NOMO-1 treated with DMSO at 0.1 percent for 48 hours (cell line): ENCODE data around the gene HEXD.
"Not testable (repeated sequence)": the region's sequence is repeated elsewhere in the genome, so short reads cannot be mapped to it uniquely, and the experiment has no call there.

Experiments used
- DNase-seq: peaks from one replicate; lab custom pipeline; 2025; ENCODE audit not compliant: unreplicated experiment; lab: John Stamatoyannopoulos, UW

The HEXD gene

GRCh38 chr17:82439829-82440365 is 21.8 kb downstream of the HEXD start:
- DNase-seq: no peak

DNA sequence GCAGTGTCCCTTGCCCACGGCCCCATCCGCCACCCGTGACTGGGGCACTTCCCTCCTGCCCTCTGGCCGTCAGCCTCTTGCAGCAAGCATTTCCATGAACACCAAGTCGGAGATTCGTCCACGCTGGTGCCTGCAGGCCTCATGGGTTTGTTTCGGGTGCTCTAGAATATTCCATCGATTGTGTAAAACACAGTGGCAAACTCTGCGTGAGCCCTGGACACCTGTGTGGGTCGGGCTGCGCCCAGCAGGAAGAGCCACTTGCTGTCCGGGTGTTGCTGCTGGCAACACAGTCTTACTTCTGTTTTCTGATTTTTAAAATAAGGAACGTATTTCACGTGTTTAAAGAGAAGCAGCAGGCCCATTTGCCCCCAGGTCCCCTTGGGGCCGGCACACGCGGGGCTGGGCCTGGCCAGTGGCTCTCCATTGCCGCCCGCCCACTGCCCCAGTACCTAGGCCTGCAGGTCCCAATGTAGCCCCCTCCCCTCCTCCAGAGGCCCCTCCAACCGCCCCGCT is 22.4 kb downstream of the HEXD start:
- peak; percentile 69 for DNase-seq

DNA sequence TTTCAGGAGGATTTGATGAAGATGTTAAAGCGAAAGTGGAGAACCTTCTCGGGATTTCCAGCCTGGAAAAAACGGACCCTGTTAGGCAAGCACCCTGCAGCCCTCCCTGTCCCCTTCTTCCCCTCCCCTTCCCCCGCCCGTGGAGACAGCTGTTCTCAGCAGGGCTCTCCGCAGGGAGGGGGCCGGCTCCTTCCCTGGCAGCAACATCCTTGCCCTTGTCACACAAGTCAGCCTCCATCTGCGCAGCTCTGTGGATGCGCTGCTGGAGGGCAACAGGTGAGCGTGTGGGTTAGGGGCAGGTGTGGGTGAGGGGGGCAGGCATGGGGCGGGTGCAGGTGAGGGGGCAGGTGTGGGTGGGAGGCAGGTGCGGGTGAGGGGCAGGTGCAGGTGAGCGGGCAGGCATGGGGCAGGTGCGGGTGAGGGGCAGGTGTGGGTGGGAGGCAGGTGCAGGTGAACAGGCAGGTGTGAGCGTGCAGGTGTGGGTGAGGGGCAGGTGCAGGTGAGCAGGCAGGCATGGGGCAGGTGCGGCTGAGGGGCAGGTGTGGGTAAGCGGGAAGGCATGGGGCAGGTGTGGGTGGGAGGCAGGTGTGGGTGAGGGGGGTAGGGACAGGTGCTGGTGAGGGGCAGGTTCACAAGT is 23.0 kb downstream of the HEXD start:
- no peak for DNase-seq

DNA sequence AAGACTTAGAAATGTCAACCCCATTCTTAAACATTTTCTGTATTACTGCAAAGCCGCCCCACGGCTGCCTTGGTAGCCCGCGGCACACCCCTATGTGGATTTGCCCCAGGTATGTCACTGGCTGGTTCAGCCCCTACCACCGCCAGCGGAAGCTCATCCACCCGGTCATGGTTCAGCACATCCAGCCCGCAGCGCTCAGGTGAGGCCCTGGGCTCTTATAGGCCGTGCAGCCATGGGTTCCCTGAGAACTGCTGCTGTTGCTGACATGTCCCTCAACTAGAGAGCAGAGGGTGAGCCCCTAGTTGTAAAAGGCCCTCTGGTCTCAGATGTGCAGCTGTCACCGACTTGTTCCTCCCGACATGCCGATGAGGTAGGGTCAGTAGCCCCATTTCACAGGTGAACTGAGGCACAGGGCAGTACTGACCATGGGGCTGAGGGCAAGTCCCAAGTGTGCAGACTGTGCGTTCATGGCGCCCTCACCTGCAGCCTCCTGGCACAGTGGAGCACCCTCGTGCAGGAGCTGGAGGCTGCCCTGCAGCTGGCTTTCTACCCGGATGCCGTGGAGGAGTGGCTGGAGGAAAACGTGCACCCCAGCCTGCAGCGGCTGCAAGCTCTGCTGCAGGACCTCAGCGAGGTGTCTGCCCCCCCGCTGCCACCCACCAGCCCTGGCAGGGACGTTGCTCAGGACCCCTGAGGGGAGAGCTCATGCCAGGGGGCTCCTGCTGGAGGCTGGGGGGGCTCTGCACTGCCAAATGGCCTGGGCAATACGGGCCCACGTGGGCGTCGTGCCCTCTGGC is 23.7 kb downstream of the HEXD start:
- no peak for DNase-seq

DNA sequence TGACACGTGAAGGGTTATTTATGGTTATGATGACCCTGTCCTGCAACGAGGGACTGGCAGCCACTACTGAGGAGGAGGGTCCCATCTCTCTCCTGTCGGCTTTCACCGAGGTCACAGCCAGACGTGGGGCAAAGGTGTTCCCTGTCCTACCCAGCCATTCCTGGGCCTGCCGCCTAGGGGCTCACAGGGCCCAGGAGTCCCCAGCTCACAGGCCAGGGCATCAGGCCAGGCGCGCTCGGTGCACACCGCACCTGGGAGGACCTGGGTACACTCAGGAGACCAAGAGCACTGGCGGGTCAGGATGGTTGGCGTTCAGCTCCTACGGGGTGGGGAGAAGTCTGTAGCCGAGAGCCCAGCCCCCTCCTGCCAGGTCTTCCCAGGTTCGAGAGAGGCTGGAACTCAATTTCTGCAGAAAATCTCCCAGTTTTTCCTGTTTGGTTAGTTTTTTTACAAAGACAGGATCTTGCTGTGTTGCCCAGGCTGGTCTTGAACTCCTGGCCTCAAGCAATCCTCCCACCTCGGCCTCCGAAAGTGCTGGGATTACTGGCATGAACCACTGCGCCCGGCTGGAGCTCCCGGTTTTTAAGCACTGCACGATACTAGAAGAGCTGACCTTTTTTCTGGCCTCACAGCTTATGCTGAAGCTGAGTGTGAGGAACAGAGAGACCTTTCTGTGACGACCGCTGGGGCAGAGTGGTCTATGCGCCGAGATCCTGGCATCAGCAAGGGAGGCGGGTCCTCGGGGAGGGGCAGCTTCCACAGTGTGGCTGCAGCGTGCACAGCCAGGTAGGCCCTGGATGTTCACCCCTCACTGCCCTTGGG is 24.7 kb downstream of the HEXD start:
- no peak for DNase-seq

DNA sequence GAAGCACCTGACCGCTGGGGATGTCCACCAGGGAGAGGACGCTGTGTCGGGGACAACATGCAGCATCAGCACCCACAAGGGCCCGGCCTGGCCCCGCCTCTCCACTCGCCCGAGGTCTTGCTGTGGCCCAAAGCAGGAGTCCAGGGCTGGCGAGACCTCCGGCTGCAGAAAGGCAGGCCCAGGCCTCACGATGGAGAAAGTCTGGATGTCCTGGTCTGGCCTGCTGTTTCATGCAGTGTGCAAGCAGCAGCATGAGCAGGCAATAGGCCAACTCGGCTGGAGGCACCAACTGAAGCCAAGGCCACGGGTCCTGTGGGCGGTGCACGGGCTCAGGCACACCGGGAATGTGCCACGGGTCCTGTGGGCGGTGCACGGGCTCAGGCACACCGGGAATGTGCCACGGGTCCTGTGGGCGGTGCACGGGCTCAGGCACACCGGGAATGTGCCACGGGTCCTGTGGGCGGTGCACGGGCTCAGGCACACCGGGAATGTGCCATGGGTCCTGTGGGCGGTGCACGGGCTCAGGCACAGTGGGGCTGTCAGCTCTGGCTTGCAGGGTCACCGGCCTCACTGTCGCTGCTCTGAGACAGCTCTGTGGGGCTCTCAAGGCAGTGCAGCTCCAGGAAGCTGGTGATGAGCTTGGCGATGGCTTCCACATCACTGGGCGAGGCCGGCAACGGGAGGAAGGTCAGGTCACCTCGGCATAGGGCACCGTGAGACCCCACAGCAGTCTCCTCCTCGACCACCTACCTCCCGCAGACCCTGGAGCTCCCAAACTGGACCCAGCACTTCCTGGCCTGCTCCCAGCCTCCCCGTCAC is 25.5 kb downstream of the HEXD start:
- no peak for DNase-seq

DNA sequence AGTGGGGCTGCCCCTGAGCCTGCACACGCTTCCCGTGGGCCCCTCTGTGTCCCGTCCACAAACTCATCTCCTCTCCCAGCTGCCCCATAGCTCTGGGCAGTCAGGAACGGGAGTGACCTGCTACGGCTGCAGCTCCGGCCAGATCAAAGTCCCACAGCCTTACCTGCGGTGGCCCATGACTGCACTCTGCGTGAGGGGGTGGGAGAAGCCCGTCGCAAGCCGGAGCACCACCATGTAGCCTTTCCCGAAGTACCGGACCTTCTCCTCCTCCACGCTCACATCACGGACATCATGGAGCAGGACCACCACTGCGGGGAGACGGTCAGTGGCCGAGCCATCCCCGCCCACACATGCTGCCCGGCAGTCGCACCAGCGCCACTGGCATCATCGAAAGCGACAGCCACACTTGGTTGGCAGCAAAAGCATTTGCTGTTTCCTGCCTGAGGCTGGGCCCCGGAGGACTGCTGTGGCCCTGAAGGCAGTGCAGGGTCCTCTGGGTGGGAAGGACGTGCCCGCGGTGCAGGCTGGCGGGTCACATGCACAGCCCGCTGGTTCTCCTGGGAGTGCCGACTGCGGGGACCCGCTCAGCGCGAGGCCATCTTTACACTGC is 26.2 kb downstream of the HEXD start:
- no peak for DNase-seq

- DNase-seq: no peak
Observed at GRCh38 chr17:82444941-82445521, 26.9 kb downstream of the HEXD start.

DNA sequence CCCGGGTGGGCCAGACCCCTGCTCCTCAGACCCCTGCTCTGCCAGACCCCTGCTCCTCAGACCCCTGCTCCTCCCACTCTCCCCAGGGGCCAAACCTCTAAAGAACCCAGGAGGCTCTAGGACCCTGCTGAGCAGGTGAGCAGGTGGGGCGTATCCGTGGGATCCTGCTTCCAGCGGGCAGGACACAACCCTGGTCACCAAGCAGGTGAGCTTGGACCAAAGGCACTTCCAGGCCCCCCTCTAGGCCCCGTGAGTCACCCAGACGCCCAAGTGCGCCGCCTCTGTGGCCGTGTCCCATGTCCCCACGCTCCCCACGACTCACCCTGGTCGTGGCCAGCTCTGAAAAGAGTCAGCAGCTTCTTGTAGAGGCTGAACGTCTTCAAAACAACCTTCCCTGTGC is 27.4 kb downstream of the HEXD start:
- DNase-seq: no peak

DNA sequence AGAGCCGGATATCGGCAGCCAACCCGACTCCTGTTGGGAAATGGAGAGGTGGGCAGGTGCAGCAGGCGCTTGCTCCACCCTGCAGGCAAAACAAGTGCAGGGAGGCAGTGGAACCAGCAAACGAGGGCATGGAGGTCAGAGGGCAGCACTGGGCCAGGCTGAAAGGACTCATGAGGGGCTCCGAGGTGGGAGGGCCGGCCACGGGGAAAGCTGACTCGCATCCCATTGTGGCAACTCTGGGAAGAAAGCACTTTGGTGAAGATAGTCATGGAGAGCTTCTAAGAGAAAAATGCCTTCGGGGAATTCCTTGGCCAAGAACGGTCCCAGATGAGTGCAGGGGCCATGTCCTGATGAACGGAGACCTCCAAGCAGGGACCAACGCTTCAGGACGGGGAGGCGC is 28.0 kb downstream of the HEXD start:
- DNase-seq: no peak

DNA sequence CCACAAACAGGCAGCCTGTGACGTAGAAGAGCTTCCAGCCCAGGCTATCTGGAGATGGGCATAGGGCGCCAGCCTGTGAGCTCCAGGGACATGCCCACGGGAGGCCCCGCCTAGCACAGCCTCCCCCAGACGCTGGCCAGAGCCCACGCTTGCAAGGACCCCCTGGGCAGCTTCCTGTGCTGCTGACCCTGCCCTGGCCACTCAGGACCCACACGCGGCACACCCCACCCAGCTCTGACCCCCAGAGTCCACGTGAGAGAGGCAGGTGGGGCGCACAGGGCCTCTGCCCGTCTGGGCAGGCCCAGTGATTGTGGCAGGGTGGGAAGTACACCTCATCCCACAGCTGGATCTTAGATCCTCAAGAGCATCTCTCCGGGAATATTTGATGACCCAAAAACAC is 28.5 kb downstream of the HEXD start:
- no peak for DNase-seq

DNA sequence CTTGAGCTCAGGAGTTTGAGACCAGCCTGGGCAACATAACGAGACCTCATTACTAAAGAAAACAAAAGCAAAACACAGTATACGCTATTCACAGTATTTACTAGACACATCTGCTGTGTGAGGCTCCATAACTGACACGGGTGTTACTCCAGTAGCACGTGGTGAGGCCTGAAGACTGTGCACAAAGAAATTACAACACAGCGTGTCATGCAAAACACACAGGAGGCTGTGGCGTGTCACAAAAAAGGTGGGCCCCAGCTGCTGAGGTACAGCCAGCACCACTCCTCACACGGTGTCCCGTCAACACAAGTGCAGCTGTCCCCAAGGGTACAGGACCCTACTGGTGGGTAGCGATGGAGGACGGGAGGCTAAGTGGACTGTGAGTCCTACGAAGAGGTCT is 29.7 kb downstream of the HEXD start:
- DNase-seq: no peak

DNA sequence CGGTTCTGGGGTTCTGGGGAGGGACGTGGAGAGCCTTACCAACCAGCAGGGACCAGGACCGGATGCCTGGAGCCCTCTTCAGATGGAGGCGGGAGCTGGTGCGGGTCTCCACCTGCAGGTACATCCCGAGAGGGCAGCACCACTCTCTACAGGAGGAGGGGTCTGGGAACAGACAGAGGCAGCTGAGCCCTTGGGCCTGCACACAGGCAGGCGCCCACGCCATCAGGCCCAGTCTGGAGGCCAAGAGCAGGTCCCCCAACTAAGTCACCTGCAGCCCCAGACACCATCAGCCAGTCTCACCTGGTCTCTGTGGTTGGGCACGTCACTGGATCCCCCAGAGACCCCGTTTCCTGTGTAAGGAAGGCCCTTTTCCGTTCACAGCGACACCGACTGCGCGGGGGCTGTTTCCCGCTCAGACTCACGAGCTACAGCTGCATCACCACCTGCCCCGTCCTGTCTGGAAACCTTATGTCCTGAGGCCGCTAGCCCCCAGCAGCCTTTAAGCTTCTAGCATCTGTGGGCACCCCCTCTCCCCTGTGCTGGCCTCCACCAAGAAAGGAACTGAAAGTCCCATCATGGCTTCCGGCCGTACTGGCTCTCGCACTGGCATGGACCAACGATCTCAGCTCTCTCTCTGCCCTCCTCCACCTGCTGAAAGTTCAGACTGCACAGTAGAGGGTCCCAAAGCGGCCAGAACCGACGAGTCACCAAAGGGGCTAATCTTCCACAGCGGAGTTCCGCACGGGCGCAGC is 31.2 kb downstream of the HEXD start:
- peak; percentile 68 for DNase-seq

- DNase-seq: no peak
Observed at GRCh38 chr17:82449883-82450356, 31.8 kb downstream of the HEXD start.

GRCh38 chr17:82450357-82451106 is 32.4 kb downstream of the HEXD start, which contains the start of gene CYBC1:
CYBC1 (minus strand) TSS chr17:82450752; CDS start chr17:82449254, 1,498 bp downstream.
- DNase-seq: peak; percentile 90

- DNase-seq: no peak
Observed at GRCh38 chr17:82452162-82452561, 34.0 kb downstream of the HEXD start.

DNA sequence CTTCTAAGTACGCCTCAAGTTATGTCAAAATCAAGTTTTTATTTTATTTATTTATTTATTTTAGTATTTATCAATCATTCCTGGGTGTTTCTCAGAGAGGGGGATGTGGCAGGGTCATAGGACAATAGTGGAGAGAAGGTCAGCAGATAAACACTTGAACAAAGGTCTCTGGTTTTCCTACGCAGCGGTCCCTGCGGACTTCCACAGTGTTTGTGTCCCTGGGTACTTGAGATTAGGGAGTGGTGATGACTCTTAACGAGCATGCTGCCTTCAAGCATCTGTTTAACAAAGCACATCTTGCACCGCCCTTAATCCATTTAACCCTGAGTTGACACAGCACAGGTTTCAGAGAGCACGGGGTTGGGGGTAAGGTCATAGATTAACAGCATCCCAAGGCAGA is 35.0 kb downstream of the HEXD start:
- not testable (repeated sequence) for DNase-seq

GRCh38 chr17:82453706-82454105 is 35.6 kb downstream of the HEXD start:
- not testable (repeated sequence) for DNase-seq
